GM18505 (cell line): ENCODE data around the gene MTM1.

Experiments used
- ATAC-seq: cut with Tn5 transposase; IDR thresholded peaks from one replicate; pipeline ENCODE4 v1.9.1; 2021; ENCODE audit not compliant: unreplicated experiment
- POLR2A ChIP-seq: IDR thresholded peaks from 4 replicates; pipeline ENCODE4 v1.6.1; 2011; ENCODE audit warnings: borderline replicate concordance; ENCODE audit not compliant: insufficient read depth, insufficient read length; ENCODE audit errors: extremely low read depth

MTM1 gene

GRCh38 chrX:150702966-150703694 lies 134.7 kb downstream of the MTM1 start:
- TF ChIP-seq POLR2A = no peak
- no peak for ATAC-seq

- ATAC-seq = no peak
- TF ChIP-seq POLR2A = no peak
These were observed 135.2 kb downstream of the MTM1 start for GRCh38 chrX:150703695-150703974.

- TF ChIP-seq POLR2A = no peak
- ATAC-seq = no peak
These were observed 135.7 kb downstream of the MTM1 start for GRCh38 chrX:150704030-150704613.

GRCh38 chrX:150712619-150713018 lies 144.2 kb downstream of the MTM1 start:
- TF ChIP-seq POLR2A = no peak
- no peak for ATAC-seq

- TF ChIP-seq POLR2A = no peak
- no peak for ATAC-seq
These were observed 146.8 kb downstream of the MTM1 start for GRCh38 chrX:150715184-150715583.

- no peak for TF ChIP-seq POLR2A
- ATAC-seq = no peak
These were observed 151.2 kb downstream of the MTM1 start for GRCh38 chrX:150719621-150720020.
